Measurements from ENCODE around the gene TBC1D13.
A peak's percentile ranks its signal among the peaks of the same experiment; 100 is the strongest.

The TBC1D13 gene

DNA sequence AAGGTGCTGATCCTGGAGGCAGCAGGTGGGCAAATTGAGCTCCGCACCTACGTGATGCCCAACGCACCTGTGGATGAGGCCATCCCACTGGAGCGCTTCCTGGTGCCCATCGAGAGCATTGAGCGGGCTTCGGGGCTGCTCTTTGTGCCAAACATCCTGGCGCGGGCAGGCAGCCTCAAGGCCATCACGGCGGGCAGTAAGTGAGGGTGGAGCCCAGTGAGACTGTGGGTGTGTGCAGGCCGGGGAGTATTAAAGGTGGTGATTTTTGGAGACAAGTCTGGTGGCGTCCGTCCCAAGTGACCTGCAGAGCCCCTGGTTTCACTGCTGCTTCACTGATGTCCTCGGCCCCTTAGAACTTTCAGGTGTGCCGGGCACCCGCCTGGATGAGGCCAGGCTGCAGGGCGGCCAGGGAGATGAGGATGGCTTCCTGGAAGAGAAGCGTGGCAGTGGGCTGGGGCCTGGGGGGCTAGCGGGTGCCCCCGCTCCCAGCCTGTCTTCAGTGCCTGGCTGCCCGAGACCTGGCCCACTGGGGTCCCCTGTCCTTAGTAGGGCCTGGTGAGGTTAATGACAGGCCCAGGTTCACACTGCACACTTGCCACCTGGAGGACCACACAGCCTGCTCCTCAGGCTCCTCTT is 35.5 kb downstream of the TBC1D13 start:
- no peaks in the 10 kb centered on the region for H3K27me3 ChIP-seq (ENCODE audit: control insufficient read depth in 1 of 2, insufficient read depth in 2 of 2, low read length in 2 of 2)
- peaks cover 25 to 37% of the 10 kb centered on the region in 2 donors for H3K36me3 ChIP-seq (ENCODE audit: control insufficient read depth in 2 of 2, insufficient read depth in 2 of 2, low read length in 2 of 2)
- no peak overlapping the region for H3K9ac ChIP-seq (ENCODE audit: low read length in 2 of 2)

DNA sequence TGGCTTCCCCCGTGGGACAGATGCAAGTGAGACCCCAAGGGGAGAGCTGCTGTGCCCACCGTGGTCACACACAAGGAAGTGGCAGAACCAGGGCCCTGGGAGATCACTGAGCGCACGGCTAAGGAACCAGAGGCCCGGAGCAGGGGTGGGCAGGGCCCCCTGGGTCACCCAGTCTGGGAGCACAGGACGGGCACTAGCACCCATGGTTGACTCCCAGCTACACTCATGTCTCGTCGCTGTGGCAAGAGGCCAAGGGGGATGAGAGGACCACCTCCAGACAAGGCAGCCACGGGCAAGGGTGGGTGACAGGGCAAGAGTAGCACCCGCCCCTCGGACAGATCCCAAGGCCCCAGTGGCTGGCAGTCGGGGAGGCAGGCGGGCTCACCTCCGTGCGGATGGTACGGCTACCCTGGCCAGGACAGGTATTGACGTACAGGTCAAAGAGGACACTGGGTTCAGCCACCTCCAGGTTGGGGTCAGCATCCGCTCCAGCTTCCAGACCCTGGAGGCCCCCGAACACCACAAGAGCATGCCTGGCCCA is 36.4 kb downstream of the TBC1D13 start:
- no peaks in the 10 kb centered on the region for H3K27me3 ChIP-seq (ENCODE audit: control insufficient read depth in 1 of 2, insufficient read depth in 2 of 2, low read length in 2 of 2)
- no peak overlapping the region for H3K27ac ChIP-seq (ENCODE audit: low read length)
- peaks cover 25 to 37% of the 10 kb centered on the region in 2 donors for H3K36me3 ChIP-seq (ENCODE audit: control insufficient read depth in 2 of 2, insufficient read depth in 2 of 2, low read length in 2 of 2)
- peaks cover 18% of the 10 kb centered on the region for H3K4me1 ChIP-seq (ENCODE audit: control insufficient read depth, insufficient read depth, low read length)
- H3K9ac ChIP-seq (ENCODE audit: low read length in 2 of 2), result no peak overlapping the region
- no peak overlapping the region for H3K4me3 ChIP-seq (ENCODE audit: low read length in 2 of 2)
- no peaks in the 10 kb centered on the region for H3K9me3 ChIP-seq (ENCODE audit: control insufficient read depth in 2 of 2, low read length in 2 of 2)

More for the DNA sequence above, 35.5 kb downstream of the TBC1D13 start:
- H3K4me3 ChIP-seq (ENCODE audit: low read length in 2 of 2), result no peak overlapping the region
- no peaks in the 10 kb centered on the region for H3K9me3 ChIP-seq (ENCODE audit: control insufficient read depth in 2 of 2, low read length in 2 of 2)
- H3K27ac ChIP-seq (ENCODE audit: low read length), result no peak overlapping the region
- peaks cover 17% of the 10 kb centered on the region for H3K4me1 ChIP-seq (ENCODE audit: control insufficient read depth, insufficient read depth, low read length)

- no peak overlapping the region for H3K4me3 ChIP-seq (ENCODE audit: low read length in 2 of 2)
- peaks cover 20% of the 10 kb centered on the region for H3K4me1 ChIP-seq (ENCODE audit: control insufficient read depth, insufficient read depth, low read length)
- peaks cover 25 to 37% of the 10 kb centered on the region in 2 donors for H3K36me3 ChIP-seq (ENCODE audit: control insufficient read depth in 2 of 2, insufficient read depth in 2 of 2, low read length in 2 of 2)
- no peaks in the 10 kb centered on the region for H3K27me3 ChIP-seq (ENCODE audit: control insufficient read depth in 1 of 2, insufficient read depth in 2 of 2, low read length in 2 of 2)
- H3K9ac ChIP-seq (ENCODE audit: low read length in 2 of 2), result no peak overlapping the region
- H3K27ac ChIP-seq (ENCODE audit: low read length), result no peak overlapping the region
- H3K9me3 ChIP-seq (ENCODE audit: control insufficient read depth in 2 of 2, low read length in 2 of 2), result no peaks in the 10 kb centered on the region
Observed at GRCh38 chr9:128823903-128824406, 36.9 kb downstream of the TBC1D13 start.

DNA sequence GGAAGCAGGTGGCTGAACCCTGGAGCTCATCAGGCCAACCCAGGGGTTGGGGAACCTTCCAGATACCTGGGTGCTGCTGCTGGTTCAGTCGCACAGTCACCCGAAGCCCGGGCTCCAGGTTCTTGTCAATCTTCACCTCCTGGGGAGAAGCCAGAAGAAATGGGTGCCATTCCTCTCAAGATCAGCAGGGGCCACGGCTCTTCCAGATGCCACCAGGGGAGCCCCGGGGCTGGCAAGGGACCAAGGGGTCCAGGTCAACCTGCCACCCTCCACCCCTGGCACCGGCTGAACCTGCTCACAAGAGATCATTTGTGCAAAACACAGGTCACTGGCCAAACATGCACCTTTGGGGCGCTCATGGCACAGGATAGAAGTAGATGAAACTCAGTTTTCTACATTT is 37.9 kb downstream of the TBC1D13 start:
- H3K36me3 ChIP-seq (ENCODE audit: control insufficient read depth in 2 of 2, insufficient read depth in 2 of 2, low read length in 2 of 2), result peaks cover 25 to 37% of the 10 kb centered on the region in 2 donors
- no peak overlapping the region for H3K4me3 ChIP-seq (ENCODE audit: low read length in 2 of 2)
- H3K27me3 ChIP-seq (ENCODE audit: control insufficient read depth in 1 of 2, insufficient read depth in 2 of 2, low read length in 2 of 2), result no peaks in the 10 kb centered on the region
- H3K4me1 ChIP-seq (ENCODE audit: control insufficient read depth, insufficient read depth, low read length), result peaks cover 16% of the 10 kb centered on the region
- no peaks in the 10 kb centered on the region for H3K9me3 ChIP-seq (ENCODE audit: control insufficient read depth in 2 of 2, low read length in 2 of 2)
- H3K27ac ChIP-seq (ENCODE audit: low read length), result no peak overlapping the region
- H3K9ac ChIP-seq (ENCODE audit: low read length in 2 of 2), result no peak overlapping the region

GRCh38 chr9:128825923-128826700 is 39.1 kb downstream of the TBC1D13 start:
- Histone ChIP-seq H3K36me3 (ENCODE audit: control insufficient read depth in 2 of 2, insufficient read depth in 2 of 2, low read length in 2 of 2) (peaks cover 25 to 37% of the 10 kb centered on the region in 2 donors), H3K27ac (ENCODE audit: low read length) (no peak overlapping the region), H3K9me3 (ENCODE audit: control insufficient read depth in 2 of 2, low read length in 2 of 2) (no peaks in the 10 kb centered on the region), H3K9ac (ENCODE audit: low read length in 2 of 2) (no peak overlapping the region), H3K27me3 (ENCODE audit: control insufficient read depth in 1 of 2, insufficient read depth in 2 of 2, low read length in 2 of 2) (no peaks in the 10 kb centered on the region), H3K4me1 (ENCODE audit: control insufficient read depth, insufficient read depth, low read length) (peaks cover 16% of the 10 kb centered on the region), H3K4me3 (ENCODE audit: low read length in 2 of 2) (no peak overlapping the region)

DNA sequence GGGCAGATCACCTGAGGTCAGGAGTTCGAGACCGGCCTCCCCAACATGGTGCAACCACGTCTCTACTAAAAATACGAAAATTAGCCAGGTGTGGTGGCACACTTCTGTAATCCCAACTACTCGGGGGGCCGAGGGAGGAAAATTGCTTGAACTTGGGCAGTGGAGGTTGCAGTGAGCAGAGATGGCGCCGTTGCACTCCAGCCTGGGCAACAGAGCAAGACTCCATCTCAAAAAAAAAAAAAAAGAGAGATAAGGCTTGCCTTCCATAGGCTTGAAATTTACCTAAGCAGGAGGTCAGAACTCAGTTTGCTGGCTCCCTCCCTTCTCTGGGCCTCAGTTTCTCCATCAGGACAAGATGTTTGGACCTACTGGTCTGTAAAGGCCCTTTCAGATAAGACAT is 41.2 kb downstream of the TBC1D13 start:
- H3K9ac ChIP-seq (ENCODE audit: low read length in 2 of 2), result no peak overlapping the region
- no peak overlapping the region for H3K4me3 ChIP-seq (ENCODE audit: low read length in 2 of 2)
- no peaks in the 10 kb centered on the region for H3K27me3 ChIP-seq (ENCODE audit: control insufficient read depth in 1 of 2, insufficient read depth in 2 of 2, low read length in 2 of 2)
- no peaks in the 10 kb centered on the region for H3K9me3 ChIP-seq (ENCODE audit: control insufficient read depth in 2 of 2, low read length in 2 of 2)
- H3K36me3 ChIP-seq (ENCODE audit: control insufficient read depth in 2 of 2, insufficient read depth in 2 of 2, low read length in 2 of 2), result peaks cover 13 to 24% of the 10 kb centered on the region in 2 donors
- H3K27ac ChIP-seq (ENCODE audit: low read length), result no peak overlapping the region
- H3K4me1 ChIP-seq (ENCODE audit: control insufficient read depth, insufficient read depth, low read length), result peaks cover 16% of the 10 kb centered on the region

DNA sequence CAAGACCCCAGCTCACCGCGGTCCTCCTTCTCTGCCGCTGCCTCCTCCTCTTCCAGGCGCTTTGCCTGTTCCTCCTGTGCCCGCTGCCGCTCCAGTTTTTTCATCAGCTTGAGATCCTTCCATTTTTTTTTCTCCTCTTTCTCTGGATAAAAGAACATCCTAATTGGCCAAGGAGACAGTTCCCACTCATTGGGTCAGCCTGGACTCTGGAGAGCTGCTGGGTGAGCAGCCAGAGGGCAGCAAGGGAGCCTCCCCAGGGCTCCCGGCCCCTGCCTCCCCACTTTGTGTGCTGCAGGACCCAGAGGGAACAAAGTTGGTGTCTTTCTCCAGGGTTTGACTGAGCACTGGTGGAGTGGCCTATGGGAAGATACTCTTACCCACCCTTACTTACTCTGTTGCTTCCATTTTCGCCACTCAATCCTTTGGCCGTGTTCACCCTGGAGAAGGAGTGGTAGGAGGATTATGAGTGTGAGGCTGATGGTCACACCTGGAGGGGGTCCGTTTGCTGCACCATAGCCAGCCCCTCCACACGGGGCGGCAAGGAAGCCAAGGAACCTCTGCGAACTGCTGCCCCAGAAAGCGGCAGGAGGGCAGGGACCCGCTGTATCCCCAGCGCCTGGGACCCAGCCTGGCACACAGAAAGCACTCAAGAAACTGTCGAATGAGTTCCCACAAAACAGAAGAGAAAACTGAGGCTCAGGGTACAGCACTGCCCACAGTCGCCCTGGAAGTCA is 41.8 kb downstream of the TBC1D13 start:
- H3K4me1 ChIP-seq (ENCODE audit: control insufficient read depth, insufficient read depth, low read length), result peaks cover 16% of the 10 kb centered on the region
- no peaks in the 10 kb centered on the region for H3K9me3 ChIP-seq (ENCODE audit: control insufficient read depth in 2 of 2, low read length in 2 of 2)
- peak overlapping the region; percentile 77 to 80 for H3K9ac ChIP-seq (ENCODE audit: low read length in 2 of 2)
- H3K27ac ChIP-seq (ENCODE audit: low read length), result no peak overlapping the region
- peak overlapping the region; percentile 71 to 89 for H3K4me3 ChIP-seq (ENCODE audit: low read length in 2 of 2)
- peaks cover 13 to 22% of the 10 kb centered on the region in 2 donors for H3K36me3 ChIP-seq (ENCODE audit: control insufficient read depth in 2 of 2, insufficient read depth in 2 of 2, low read length in 2 of 2)
- no peaks in the 10 kb centered on the region for H3K27me3 ChIP-seq (ENCODE audit: control insufficient read depth in 1 of 2, insufficient read depth in 2 of 2, low read length in 2 of 2)

- Histone ChIP-seq H3K27ac (ENCODE audit: low read length) (no peak within 1 kb of the TSS), H3K36me3 (ENCODE audit: control insufficient read depth in 2 of 2, insufficient read depth in 2 of 2, low read length in 2 of 2) (peaks cover 9 to 17% of the 10 kb centered on the region in 2 donors), H3K4me3 (ENCODE audit: low read length in 2 of 2) (peak within 1 kb of the TSS; percentile 71 to 89), H3K9me3 (ENCODE audit: control insufficient read depth in 2 of 2, low read length in 2 of 2) (no peaks in the 10 kb centered on the region), H3K9ac (ENCODE audit: low read length in 2 of 2) (peak within 1 kb of the TSS; percentile 77 to 80), H3K27me3 (ENCODE audit: control insufficient read depth in 1 of 2, insufficient read depth in 2 of 2, low read length in 2 of 2) (no peaks in the 10 kb centered on the region), H3K4me1 (ENCODE audit: control insufficient read depth, insufficient read depth, low read length) (peaks cover 16% of the 10 kb centered on the region)
Observed at GRCh38 chr9:128829477-128830251, 42.6 kb downstream of the TBC1D13 start, which contains the start of gene SPOUT1. TSS of gene SPOUT1 (minus strand) at chr9:128829794. CDS start at chr9:128829780, 14 bp downstream.

DNA sequence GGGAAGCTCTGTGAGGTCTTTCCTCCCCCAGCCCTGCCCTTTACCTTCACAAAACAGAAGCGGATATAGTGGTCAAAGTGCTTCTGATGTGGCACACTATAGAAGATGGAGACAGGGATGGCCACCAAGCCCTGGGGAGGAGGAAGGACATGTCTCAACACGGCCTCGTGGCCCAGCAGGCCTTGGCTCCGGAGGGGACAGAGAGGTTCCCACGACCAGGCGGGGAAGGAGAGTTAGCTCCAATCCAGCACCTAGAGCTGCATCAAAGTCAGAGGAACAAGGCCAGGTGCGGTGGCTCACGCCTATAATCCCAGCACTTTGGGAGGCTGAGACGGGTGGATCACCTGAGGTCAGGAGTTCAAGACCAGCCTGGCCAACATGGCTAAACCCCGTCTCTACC is 46.6 kb downstream of the TBC1D13 start:
- no peaks in the 10 kb centered on the region for H3K36me3 ChIP-seq (ENCODE audit: control insufficient read depth in 2 of 2, insufficient read depth in 2 of 2, low read length in 2 of 2)
- H3K4me3 ChIP-seq (ENCODE audit: low read length in 2 of 2), result no peak overlapping the region

More for the DNA sequence above, 46.6 kb downstream of the TBC1D13 start:
- Histone ChIP-seq H3K4me1 (ENCODE audit: control insufficient read depth, insufficient read depth, low read length) (peaks cover 12% of the 10 kb centered on the region), H3K9me3 (ENCODE audit: control insufficient read depth in 2 of 2, low read length in 2 of 2) (no peaks in the 10 kb centered on the region), H3K27me3 (ENCODE audit: control insufficient read depth in 1 of 2, insufficient read depth in 2 of 2, low read length in 2 of 2) (no peaks in the 10 kb centered on the region), H3K27ac (ENCODE audit: low read length) (no peak overlapping the region), H3K9ac (ENCODE audit: low read length in 2 of 2) (no peak overlapping the region)

All from stomach smooth muscle (tissue), 2 donors.